SHP77 (cell line): ENCODE data around the gene NPTX1.

ENCODE experiments used
- DNase-seq, 2 experiments: peaks; one replicate each; lab custom pipeline; 2025; lab: John Stamatoyannopoulos, UW

Gene NPTX1

DNA sequence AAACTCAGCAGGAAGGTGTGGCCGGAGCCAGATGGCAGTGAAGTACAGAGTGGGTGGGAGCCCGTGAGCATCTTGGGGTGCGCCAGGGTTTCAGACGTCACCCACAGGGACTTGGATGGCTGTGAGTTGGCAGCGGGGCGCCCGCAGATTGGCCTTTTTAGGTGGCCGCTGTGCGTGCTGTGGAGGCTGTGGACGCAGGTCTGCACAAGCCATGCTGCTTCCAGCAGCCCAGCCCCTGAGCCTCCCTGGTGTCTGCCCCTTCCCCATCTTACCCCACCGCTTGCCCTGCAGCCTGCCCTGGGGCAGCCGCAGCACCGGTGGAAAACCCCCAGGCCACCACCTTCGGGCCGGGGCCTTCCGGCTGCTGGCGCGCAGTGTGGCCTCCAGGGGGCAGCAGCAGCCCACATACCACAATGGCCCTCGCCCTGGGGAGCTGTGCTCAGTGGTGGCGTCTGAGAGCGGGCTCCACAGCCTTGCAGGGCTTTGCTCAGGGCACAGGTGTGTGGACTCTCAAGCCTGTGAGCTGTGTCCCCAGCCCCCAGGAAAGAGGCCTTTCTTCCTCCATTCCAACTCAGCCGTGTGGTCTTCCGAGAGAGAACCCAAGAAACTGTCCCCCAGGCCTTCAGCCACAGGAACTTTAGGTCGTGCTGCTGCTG lies 49.6 kb downstream of the NPTX1 start:
- DNase-seq: peak; percentile 79

DNA sequence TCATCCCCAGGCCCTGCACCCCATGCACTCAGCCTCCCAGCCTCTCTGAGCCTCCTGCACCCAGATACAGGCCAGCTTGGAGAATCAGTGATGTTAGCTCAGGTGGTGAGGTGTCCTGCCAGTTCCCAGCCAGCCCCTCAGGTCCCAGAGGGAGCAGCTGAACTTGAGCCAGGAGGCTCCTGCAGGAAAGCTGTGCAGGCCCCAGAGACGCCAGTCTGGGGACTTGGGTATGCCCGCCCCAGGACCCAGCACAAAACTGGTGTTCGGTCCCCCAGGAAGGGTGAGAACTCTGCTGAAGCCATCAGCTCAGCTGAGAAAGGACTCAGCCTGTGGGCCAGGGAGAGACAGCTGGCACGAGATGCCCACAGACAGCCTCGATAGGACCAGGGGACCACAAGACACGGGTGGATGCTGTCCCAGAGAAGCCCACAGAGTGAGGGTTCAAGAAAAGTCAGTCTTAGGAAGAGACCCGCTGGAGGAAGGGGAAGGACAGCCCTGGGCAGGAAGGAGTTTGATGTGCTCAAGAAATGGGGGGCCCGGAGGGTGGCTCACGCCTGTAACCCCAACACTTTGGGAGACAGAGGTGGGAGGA lies 50.5 kb downstream of the NPTX1 start:
- no peak for DNase-seq

- DNase-seq: no peak
Measured at GRCh38 chr17:80424878-80425765, 51.3 kb downstream of the NPTX1 start.

GRCh38 chr17:80424261-80424660 lies 52.1 kb downstream of the NPTX1 start:
- DNase-seq: no peak

DNA sequence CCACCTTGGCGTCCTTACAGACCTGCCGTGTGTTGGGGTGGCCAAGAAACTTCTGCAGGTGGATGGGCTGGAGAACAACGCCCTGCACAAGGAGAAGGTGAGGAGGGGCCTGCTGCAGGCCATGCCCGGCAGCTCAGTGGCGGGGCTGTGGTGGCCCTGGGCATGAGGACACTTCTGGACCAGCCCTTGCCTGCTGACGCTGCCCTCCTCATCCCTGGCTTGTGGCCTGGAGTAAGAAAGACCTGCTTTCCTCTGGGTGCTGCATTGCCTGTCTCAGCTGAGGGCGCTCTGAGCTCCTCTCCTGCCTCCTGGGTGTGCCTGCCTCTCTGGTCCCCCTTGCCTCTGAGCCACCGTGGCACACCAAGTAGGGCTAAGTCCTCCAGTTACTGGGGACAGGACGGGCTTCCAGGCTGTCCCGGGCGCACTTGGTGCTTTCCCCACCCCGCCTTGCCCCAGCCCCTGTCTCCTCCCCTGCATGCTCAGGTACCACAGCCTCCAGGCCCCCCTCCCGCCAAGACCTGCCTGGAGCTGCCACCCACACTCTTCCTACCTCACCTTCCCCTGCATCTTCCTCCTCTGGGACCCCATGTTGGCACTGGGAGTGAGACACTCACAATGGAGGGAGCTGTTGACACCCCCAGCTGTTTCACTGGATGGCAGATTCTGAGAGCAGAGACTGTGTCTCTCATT lies 52.7 kb downstream of the NPTX1 start:
- no peak for DNase-seq

GRCh38 chr17:80422981-80423380 lies 53.4 kb downstream of the NPTX1 start:
- DNase-seq: no peak

DNA sequence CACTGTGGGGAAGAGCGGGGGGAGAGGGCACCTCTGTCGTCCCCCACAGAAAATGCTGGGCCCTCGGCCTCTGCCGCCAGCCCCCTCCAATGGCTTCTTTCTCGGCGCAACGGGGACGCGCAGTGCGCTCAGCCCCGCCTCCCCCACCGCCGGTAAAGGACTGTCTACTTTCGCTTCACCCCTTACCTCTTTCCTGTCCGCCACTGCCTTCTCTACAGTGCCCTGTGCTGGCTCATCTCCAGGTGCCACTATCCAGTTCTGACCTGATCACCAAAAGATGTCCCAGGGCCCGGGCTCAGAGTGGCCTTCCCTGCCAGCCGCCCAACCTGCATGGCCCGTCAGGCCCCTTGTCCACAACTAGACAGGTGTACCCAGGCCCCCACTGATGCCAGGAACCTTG lies 54.1 kb downstream of the NPTX1 start:
- DNase-seq: no peak

- DNase-seq: peak in 1 of 2 experiments; percentile 43
Measured at GRCh38 chr17:80421381-80422090, 54.9 kb downstream of the NPTX1 start.

- DNase-seq: no peak
Measured at GRCh38 chr17:80419255-80419654, 57.2 kb downstream of the NPTX1 start.

DNA sequence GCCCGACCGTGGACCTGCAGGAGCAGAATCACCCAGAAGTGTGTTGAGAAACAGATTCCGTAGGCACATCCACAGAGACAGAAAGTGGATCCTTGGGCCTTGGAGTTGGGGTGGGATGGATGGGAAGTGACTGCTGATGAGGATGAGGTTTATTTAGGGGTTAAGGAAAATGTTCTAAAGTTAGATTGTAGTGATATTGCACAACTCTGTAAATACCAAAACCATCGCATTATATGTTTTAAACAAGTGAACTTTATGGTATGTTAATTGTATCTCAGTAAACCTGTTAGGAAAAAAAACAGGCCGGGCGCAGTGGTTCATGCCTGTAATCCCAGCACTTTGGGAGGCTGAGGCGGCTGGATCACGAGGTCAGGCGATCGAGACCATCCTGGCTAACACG lies 57.8 kb downstream of the NPTX1 start:
- no peak for DNase-seq
